C4-2B (cell line): Measurements from ENCODE around the gene CLK3.

ENCODE experiments used
- ZFX ChIP-seq: fragments of 450-650 bp; IDR thresholded peaks from 2 replicates; pipeline ENCODE4 v1.6.1; 2017
- TF ChIP-seq, protein P1 (sequence below): fragments of 450-650 bp; conservative IDR thresholded peaks from 2 replicates; pipeline ENCODE4 v1.5.1; 2017; ENCODE audit warnings: mild to moderate bottlenecking

DNA sequence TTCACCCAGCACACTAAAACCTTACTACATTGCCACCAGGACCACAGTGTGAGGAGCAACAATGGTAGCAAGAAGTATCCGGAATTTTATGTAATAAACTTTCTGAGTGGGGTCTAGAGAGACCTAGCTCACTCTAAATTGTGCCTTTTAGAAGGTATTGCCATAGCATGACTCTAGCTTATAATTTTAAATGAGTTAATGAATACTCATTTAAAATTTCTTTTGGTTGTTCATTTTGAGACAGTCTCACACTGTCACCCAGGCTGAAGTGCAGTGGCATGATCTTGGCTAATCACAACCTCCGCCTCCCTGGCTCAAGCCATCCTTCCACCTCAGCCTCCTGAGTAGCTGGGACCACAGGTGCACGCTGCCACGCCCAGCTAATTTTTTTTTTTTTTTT is 54.0 kb downstream of the CLK3 start:
- TF ChIP-seq, protein P1, sequence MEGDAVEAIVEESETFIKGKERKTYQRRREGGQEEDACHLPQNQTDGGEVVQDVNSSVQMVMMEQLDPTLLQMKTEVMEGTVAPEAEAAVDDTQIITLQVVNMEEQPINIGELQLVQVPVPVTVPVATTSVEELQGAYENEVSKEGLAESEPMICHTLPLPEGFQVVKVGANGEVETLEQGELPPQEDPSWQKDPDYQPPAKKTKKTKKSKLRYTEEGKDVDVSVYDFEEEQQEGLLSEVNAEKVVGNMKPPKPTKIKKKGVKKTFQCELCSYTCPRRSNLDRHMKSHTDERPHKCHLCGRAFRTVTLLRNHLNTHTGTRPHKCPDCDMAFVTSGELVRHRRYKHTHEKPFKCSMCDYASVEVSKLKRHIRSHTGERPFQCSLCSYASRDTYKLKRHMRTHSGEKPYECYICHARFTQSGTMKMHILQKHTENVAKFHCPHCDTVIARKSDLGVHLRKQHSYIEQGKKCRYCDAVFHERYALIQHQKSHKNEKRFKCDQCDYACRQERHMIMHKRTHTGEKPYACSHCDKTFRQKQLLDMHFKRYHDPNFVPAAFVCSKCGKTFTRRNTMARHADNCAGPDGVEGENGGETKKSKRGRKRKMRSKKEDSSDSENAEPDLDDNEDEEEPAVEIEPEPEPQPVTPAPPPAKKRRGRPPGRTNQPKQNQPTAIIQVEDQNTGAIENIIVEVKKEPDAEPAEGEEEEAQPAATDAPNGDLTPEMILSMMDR, result no peak
- TF ChIP-seq ZFX, result no peak
